KOPT-K1 (cell line): ENCODE results near the gene SRCIN1.

Experiments
- H3K27ac ChIP-seq: fragments of 200-600 bp; sonication (generic); 2 replicates; pipeline ENCODE4 v1.5.1; 2016; ENCODE audit warnings: antibody characterized with exemption, mild to moderate bottlenecking, low read depth, low read length; ENCODE audit not compliant: poor library complexity, severe bottlenecking
- H3K36me3 ChIP-seq: fragments of 200-600 bp; sonication (generic); 2 replicates; pipeline ENCODE4 v1.5.1; 2017; ENCODE audit warnings: antibody characterized with exemption, mild to moderate bottlenecking, low read length, moderate library complexity; ENCODE audit not compliant: insufficient read depth
- H3K9me3 ChIP-seq: fragments of 200-600 bp; sonication (generic); 2 replicates; pipeline ENCODE4 v1.5.1; 2017; ENCODE audit warnings: antibody characterized with exemption, low read length, mild to moderate bottlenecking; ENCODE audit not compliant: insufficient read depth, poor library complexity, severe bottlenecking

Gene SRCIN1

DNA sequence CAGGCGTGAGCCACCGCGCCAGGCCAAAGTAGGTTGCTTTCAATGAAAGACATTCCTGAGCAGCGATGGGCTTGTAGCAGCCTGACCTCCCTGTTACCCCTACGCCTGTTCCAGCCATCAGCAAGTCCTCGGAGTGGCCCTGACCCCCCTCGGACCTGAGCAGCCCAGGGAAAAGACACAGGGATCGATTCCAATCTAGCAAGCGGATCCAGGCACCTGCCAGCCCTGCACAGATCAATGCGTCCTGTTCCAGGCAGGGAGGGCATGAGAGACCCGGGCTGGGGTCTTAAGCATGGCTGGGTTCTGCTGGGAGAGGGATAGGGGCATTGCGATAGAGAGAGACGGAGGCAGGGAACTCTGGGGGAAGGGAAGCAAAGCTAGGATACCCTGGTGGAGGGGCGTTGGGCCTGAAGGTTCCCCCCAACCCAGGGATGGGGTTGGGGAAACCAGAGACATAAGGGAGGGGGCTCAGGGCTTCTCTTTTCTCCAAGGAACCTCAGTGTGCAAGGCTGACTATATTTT lies 21.9 kb downstream of the SRCIN1 start:
- Histone ChIP-seq H3K9me3 (no peaks in the 10 kb centered on the region), H3K27ac (no peak overlapping the region), H3K36me3 (no peaks in the 10 kb centered on the region)

DNA sequence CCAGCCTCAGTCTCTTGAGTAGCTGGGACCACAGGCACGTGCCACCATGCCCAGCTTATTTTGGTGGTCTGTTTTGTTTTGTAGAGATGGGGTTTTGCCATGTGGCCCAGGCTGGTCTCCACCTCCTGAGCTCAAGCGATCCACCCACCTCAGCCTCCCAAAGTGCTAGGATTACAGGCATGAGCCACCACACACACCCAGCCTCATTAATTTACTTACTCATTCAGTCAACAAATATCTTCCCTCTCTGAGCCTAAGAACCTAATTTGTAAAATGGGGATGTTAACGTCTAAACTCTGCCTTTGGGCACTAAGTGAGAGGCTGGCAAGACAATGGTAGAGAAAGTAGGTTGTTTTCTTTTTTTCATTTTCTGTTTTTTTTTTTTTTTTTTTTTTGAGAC lies 22.6 kb downstream of the SRCIN1 start:
- Histone ChIP-seq H3K9me3 (no peaks in the 10 kb centered on the region), H3K36me3 (no peaks in the 10 kb centered on the region), H3K27ac (no peak overlapping the region)

DNA sequence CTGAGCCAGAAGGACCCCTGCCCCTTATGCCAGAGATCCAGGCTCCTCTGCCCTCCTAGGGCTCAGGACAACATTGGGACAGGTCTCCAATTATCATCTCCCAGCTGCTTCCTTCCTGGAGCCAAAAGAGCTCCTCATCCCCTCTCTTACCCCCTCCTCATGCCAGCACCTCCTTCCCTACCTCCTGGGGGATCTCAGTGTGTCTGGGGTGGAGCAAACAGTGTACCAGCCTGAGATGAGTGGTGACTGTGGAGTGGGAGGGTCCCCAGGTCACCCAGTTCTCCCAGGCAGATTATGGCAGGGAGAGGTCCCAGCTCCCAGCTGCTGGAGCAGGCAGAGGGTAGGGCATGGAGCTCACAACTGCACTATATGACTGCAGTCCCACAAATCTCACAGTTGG lies 23.7 kb downstream of the SRCIN1 start:
- Histone ChIP-seq H3K9me3 (no peaks in the 10 kb centered on the region), H3K36me3 (no peaks in the 10 kb centered on the region), H3K27ac (no peak overlapping the region)

DNA sequence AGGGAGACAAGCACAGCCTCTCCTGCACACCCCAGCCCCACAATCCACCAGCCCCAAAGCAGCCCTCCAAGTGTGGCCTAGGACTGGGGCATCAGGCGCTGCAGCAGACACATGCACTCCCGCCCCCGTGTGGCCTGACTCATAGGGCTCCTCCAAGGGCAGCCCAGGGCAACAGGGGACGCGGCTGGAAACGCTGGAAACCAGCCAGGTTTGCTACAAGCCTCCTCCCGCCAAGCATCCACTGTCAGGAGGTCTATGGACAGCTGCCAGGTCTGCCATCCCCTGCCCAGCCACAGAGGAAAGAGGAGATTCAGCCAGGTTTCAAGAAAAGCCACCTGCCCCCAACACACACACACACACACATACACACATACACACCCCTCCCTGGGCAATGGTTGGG lies 25.8 kb downstream of the SRCIN1 start:
- H3K27ac ChIP-seq: no peak overlapping the region
- H3K36me3 ChIP-seq: no peaks in the 10 kb centered on the region
- H3K9me3 ChIP-seq: no peaks in the 10 kb centered on the region

DNA sequence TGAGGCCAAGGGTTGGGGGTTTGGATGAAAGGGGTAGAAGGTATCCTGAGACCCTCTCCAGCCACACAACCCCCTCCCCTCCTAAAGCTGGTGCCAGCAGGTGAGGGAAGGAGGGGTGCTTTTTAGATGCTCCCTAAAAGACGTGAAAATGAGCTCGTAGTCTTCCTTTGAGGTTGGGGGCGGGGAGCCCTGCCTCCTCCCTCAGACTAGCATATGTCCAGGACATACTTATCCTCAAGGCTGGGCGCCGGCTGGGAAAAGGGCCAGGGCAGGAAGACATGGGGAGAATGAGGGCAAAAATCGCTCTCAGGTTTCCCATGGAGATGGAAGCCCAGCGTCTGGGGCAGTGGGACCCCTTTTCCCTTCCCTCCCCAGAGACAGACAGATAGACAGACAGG lies 26.7 kb downstream of the SRCIN1 start:
- Histone ChIP-seq H3K9me3 (no peaks in the 10 kb centered on the region), H3K36me3 (no peaks in the 10 kb centered on the region), H3K27ac (no peak overlapping the region)

DNA sequence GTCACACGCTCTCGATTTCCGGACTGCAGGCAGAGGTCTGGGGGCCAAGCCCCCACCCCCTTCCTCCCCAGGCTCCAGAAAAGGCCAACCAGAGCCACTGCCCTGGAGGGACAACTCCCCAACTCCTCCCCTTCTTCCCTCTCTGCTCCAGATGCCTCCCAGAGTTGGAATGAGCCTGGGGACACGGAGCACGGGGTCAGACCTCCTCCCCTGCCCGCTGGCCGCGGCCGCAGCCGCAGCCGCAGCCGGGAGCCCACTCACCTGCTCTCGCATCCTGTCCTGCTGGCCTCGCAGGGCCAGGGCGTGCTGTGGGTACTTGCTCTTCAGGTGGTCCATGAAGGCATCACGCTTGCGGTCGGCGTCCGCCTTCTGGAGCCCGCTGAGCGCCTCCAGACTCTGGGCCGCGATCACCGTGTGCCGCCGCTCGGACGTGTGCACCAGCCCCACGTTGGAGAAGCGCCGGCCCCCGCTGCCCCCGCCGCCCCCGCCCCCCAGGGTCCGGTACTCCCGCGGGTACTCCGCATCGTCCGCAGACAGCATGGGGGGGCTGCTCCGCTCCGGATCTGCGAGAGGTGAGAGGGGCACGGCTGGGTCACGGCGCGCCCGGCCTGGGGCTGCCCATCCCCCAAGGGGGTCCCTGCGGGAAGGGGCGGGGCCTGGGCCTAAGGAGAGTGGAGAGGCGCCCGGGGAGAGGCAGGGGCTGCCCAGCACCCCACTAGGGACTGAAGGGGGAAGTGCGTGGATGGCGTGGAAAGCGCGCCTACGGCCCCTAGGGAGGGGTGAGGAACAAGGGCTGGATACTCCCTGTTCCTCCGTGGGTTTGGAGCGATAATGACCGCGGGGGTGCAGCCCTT lies 27.3 kb downstream of the SRCIN1 start:
- Histone ChIP-seq H3K27ac (no peak overlapping the region), H3K36me3 (no peaks in the 10 kb centered on the region), H3K9me3 (no peaks in the 10 kb centered on the region)

DNA sequence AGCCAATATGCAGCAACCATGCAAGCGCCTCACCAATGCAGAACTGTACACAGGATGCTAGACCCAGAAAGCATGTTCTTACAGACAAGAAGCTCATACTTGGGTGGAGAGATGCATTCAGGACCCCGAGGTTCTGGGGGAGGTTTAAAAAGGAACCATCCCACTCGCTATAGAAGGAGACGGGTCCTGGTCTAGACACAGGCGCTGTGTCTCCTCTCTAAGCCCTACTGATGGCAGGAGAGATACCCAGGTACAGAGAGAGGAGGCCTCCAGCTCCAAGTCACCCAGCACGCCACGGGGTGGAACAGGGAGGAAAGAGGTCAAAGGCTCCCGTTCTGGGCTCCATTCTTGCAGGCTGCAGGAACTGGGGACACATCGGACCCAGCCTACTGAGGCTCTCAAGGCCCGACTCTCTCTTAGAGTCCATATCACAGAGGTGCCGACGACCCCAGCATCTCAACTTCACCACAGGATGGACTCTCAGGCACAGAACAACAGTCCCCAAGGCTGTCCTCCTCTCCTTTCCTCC lies 28.0 kb downstream of the SRCIN1 start:
- Histone ChIP-seq H3K9me3 (no peaks in the 10 kb centered on the region), H3K27ac (no peak overlapping the region), H3K36me3 (no peaks in the 10 kb centered on the region)

DNA sequence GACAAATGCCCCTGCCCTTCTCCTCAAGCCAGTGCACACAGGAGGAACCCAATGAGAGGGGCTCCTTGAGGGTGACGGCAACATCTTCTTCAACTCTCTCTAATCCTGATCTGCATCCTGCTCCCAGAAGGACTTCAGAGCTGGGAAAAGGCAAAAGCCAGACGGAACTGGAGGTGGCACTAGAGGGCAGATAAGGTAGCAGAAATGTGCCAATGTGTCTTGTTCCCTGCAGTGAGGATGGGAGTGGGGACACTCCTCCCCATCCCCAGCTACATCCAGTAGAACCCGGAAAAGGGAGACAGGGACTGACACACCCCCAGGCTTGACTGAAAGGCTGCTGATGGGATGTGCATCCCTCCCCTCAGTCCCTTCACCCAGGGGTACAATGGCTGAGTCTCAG lies 28.5 kb downstream of the SRCIN1 start:
- Histone ChIP-seq H3K27ac (no peak overlapping the region), H3K9me3 (no peaks in the 10 kb centered on the region)

DNA sequence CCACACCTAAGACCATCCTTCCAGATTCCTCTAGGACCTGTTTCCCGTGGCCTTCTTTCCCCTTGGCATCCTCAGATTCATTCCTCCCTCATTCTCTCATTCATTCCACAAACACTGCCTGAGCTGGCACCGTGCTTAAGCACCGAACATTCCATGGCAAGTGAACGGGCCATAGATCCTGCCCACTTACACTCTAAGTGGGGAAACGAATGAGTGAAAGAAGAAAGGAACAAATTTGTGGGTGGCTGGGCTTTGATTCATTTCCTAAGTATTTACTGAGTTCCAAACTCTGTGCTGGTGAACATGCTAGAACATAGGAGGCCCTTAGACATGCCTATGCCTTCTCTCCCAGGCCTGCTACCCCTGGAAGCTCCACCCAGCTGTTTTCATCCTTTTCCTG lies 30.0 kb downstream of the SRCIN1 start:
- Histone ChIP-seq H3K36me3 (no peaks in the 10 kb centered on the region), H3K27ac (no peak overlapping the region), H3K9me3 (no peaks in the 10 kb centered on the region)

More for the DNA sequence above, 28.5 kb downstream of the SRCIN1 start:
- no peaks in the 10 kb centered on the region for H3K36me3 ChIP-seq

- Histone ChIP-seq H3K9me3 (no peaks in the 10 kb centered on the region), H3K27ac (no peak overlapping the region), H3K36me3 (no peaks in the 10 kb centered on the region)
Measured at GRCh38 chr17:38574712-38575111, 31.0 kb downstream of the SRCIN1 start.

GRCh38 chr17:38572669-38573365 lies 32.9 kb downstream of the SRCIN1 start:
- no peaks in the 10 kb centered on the region for H3K36me3 ChIP-seq
- H3K9me3 ChIP-seq: no peaks in the 10 kb centered on the region
- H3K27ac ChIP-seq: no peak overlapping the region

DNA sequence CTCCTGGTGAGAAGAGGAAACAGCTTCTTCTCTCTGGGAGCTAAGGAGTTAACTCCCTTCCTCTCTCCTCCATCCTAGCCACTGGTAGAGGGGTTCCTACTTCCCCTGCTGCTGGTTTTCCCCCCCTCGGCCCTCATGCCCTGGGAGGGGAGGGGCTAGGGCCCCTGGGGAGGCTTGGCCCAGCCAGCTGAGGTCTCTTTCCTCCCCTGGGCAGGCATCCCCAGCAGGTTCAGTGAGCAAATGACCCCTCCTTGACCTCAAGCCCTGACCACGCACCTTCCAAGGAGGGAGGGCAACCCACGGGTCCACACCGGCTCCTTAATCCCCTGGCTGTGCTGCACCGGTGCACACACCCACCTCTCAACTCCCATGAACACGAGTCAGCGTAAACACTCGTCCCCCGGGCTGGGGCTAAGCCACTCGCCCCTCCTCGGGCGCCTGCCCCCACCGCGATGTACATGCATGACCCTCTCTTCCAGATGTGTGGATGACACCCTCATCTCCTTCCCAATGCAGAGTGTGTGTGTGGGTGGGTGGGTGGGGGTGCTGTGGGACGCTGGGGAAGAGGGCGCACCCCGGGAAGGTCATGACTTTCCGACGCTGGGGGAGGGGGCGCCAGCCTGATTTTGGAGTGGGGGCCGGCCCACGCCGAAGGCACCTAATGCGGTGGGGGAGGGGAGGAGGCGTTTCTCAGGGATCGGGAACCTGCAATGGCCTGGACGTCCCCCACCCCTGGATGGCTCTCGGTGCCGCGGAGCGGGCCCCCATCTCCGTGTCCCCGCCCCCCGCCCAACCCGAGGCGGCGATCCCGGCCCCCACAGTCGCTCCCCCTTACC lies 33.7 kb downstream of the SRCIN1 start:
- H3K27ac ChIP-seq: no peak overlapping the region

DNA sequence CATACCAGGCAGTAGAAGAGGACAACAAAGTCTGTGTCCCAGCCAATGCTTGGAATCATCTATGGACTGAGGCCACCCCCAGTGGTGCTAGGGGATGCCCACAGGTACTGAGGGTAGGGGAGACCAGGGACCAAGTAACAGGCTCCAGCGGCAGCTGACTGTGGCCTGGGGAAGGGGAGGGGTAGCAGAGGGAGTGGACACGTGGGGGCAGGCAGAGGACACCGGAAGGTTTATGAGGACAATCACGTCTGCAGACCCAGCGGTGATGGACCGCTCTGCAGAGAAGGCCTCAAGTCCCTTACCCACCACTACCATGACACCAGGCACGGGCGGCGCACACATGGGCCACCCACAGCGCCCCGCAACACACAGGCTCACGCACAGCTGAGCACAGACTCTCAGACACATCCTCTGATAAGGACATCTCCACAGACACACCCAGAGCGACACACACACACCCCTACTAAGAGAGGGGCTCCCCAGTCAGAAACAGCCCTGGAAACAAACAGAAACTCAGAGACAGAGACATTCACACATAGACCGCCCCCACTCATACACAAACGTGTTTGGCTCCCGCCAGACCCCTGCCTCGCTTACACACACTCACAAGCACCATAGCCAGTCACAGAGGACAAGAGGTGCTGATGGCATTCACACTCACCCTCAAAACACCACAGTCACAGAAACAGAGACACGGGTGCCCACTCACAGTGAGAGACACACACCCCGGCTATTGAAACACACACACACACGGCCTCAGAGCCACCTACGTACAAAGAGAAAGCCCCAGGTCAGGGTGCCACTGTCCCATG lies 35.8 kb downstream of the SRCIN1 start:
- H3K27ac ChIP-seq: no peak overlapping the region
- no peaks in the 10 kb centered on the region for H3K36me3 ChIP-seq

More for the DNA sequence above, 33.7 kb downstream of the SRCIN1 start:
- no peaks in the 10 kb centered on the region for H3K36me3 ChIP-seq
- no peaks in the 10 kb centered on the region for H3K9me3 ChIP-seq

DNA sequence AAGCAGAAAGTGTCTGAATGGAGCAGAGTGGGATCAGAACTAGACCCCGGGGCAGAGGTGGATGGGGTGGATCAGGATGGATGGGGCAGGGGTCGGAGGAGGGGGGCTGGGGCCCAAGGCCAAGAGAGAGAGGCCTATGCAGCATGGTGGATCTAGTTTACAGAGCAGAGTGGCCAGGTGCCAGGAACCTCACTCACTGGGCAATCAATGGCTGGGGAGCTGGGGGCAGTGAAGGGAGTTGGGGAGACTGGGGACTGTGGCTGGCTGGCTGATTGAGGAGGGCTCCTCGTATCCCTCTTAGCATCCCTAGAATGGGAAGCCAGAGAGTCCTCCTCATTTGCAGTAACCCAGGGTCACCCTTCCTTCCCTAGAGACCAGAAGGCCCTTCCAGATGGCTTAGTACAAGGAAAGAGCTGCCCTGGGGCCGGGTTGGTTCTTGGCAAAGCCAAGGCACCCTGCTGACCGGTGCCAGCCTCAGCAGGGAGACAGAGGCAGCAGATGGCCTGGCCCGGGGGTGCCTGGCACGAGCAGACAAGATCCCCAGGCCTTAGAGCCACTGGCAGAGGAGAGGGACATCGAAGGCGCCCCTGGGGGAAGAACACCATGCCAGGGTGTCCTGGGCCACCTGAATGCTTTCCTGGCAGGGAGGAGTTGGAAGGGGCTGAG lies 36.8 kb downstream of the SRCIN1 start:
- no peaks in the 10 kb centered on the region for H3K36me3 ChIP-seq
- H3K27ac ChIP-seq: no peak overlapping the region
- no peaks in the 10 kb centered on the region for H3K9me3 ChIP-seq

More for the DNA sequence above, 35.8 kb downstream of the SRCIN1 start:
- no peaks in the 10 kb centered on the region for H3K9me3 ChIP-seq
